HG02763 (cell line): ENCODE measurements around the gene SECISBP2L.
A peak's percentile ranks its signal among the peaks of the same experiment; 100 is the strongest.
"Not testable (repeated sequence)": the region's sequence is repeated elsewhere in the genome, so short reads cannot be mapped to it uniquely, and the experiment has no call there.

Source experiments
- ATAC-seq: cut with Tn5 transposase; IDR thresholded peaks from one replicate; pipeline ENCODE4 v1.9.1; 2021; ENCODE audit warnings: mild to moderate bottlenecking, moderate library complexity; ENCODE audit not compliant: unreplicated experiment

The SECISBP2L gene

GRCh38 chr15:49046220-49047102 is at the start of gene SECISBP2L:
TSS of gene SECISBP2L (minus strand) at chr15:49046446. CDS start at chr15:49046299, 147 bp downstream.
- peak; percentile 94 for ATAC-seq

- no peak for ATAC-seq
Observed at GRCh38 chr15:49094923-49095322, 48.7 kb upstream of the SECISBP2L start.

- no peak for ATAC-seq
Observed at GRCh38 chr15:49093252-49094105, 47.2 kb upstream of the SECISBP2L start.

DNA sequence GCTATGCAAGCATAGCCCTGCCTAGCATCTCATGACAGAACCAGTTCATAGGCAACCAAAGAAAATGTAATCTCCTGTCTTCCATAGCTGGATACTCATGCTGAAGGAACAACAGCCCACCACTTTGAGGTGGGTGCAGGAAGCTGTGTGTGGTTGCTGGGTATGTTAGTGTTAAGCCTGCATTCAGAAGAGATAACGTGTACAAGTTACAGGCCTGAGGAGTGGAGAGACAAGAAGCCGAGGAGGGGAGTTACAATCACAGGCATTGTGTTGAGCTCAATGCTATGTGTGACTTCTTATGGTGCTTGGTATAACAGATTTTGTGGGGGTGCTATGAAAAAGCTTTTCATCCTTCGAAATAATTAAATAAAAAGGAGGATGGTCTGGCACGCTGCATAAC is 42.8 kb upstream of the SECISBP2L start:
- ATAC-seq = no peak

- ATAC-seq = no peak
Observed at GRCh38 chr15:49085696-49086459, 39.6 kb upstream of the SECISBP2L start.

GRCh38 chr15:49084285-49084570 is 38.0 kb upstream of the SECISBP2L start:
- ATAC-seq = no peak

GRCh38 chr15:49083401-49084284 is 37.4 kb upstream of the SECISBP2L start:
- ATAC-seq = no peak

DNA sequence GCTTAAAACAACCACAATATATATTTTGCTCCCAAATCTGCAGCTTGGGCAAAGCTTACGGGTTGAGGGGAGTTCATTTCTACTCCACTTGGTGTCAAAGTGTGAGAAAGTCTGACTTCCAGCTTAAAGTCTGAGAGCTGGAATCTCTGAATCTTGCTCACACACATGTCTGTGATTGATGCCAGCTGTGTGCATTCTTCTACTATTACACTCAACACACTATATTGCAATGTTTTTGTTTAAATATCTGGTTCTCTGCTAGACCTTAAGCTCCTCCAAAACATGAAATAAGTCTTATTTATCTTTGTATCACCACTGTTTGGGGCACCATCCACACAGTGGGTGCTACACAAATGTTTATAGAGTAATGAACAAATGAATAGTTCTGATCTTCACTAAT is 36.7 kb upstream of the SECISBP2L start:
- no peak for ATAC-seq

DNA sequence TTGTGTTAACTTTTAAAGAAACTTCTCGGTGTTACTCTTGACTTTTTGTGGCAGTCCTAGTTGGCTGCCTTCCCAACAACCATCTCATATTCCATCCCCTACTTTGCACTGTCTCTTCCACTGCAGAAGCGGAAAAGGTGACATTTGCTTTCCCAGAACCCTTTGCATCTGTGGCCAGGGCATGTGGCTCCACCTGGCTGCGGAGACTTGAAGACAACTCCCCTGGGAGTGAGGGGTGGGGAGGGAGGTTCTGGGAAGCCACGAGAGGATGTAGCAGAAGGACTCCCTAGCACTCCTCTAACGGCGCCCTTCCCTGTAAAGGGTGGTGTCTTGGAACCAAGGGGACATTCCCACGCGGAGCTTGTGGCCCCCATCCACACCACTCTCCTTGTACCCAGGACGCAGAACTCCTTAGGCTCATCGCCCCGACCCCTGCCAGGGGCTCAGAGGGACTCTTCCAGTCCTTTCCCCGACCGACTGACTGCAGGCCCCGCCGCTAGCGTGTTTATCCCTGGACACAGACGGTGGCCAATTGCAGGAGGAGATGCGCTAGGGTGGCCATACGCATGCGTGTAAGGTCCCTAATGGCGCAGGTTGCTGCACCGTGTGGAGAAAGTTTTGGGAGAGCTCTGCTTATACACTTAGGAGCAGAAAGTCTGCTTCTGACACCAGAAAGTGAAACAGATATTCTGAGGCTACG is 33.2 kb upstream of the SECISBP2L start:
- ATAC-seq = no peak

DNA sequence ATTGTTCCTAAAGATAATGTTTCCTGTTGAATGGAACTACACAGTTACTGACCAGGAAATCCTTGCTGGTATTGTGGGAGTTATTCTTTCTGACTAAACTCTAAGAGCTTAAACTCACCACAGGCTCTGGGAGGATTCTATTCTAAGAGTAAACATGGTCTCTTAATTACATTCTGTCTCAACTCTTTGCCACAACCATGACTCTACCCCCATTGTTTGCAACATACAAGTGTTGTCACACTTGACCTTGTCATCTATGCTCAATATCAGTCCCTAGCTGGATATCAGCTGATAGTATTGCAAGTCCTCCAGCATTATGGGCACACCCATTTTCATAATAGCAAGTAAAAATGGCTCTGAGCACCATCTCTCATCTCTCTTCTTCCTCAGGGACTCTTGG is 29.6 kb upstream of the SECISBP2L start:
- no peak for ATAC-seq

- ATAC-seq = not testable (repeated sequence)
Observed at GRCh38 chr15:49074589-49075287, 28.5 kb upstream of the SECISBP2L start.

GRCh38 chr15:49066372-49066771 is 20.1 kb upstream of the SECISBP2L start:
- ATAC-seq = no peak

GRCh38 chr15:49064884-49065283 is 18.6 kb upstream of the SECISBP2L start:
- ATAC-seq = no peak

DNA sequence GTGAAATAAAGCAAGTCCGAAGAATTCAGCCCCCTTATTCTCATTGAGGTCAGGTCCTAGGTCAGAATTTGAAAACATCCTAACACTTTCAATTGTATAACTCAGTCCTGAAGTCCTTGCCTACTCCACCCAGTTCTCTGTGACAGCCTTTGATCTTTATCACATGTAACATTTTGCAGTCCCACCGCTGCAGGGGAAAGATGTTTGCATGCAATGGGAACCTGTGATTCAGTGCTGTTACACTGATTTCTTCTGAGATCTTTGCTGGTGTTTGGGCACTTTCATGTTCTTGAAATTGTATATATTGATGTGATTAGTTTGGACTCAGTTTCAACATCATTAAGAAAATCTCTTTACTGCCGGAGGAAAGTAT is 18.0 kb upstream of the SECISBP2L start:
- no peak for ATAC-seq

DNA sequence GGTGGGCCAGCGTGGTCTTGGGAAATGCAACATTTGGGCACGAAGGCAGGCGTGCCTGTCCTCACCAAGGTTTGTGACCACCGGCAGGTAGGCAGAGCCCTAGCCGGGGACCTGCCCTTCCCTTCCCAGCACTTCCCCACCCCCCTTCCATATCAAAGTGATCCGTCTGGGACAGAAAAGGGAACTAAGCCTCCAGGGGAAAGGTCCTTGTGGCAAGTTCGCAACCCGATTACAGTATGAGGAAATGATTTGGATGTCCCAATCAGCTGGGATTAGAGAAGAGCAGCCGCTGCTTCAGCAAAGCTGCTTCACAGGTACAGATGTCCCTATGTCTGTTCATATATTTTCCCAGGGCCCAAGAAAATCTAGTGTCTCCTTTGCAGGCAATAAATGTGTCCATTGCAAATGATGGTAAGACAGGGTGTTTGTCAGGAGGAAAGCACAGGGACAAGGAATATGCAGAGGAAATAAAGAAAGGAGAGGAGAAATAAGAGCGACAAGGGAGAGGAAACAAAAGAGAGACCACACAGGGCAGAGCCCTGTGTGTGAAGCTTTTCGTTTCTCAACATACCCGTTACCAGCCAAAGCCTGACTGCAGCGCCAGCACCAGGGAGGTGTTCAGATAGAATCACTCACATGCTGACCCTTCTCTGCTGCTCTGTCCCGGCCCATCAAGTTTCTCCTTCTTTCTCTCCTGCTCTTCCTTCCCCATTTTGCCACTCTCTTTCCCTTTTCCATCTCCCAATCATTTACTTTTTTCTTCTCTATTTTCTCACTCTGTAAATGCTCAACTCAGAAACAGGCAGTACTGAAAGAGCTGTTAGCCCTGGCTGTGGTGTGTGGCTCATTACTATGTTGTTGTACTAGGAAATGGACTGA is 17.4 kb upstream of the SECISBP2L start:
- no peak for ATAC-seq

DNA sequence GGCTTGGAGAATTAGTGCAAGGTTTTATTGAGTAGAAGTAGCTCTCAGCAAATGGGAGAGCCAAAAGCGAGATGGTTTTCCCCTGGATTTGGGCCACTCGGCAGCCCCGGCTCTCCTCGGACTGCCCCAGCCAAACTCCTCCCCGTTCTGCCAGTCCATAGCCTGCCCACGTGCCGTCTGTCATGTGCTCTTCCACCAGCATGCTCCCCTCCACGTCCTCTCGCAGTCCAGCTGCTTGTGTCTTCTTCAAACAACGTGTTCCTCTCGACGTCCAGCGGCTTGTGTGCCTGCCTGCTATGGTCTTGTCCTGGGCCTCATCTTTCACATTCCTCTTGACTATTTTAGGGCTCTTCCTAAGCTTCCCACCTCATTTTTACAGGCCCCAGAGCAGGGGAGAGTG is 16.7 kb upstream of the SECISBP2L start:
- ATAC-seq = no peak

DNA sequence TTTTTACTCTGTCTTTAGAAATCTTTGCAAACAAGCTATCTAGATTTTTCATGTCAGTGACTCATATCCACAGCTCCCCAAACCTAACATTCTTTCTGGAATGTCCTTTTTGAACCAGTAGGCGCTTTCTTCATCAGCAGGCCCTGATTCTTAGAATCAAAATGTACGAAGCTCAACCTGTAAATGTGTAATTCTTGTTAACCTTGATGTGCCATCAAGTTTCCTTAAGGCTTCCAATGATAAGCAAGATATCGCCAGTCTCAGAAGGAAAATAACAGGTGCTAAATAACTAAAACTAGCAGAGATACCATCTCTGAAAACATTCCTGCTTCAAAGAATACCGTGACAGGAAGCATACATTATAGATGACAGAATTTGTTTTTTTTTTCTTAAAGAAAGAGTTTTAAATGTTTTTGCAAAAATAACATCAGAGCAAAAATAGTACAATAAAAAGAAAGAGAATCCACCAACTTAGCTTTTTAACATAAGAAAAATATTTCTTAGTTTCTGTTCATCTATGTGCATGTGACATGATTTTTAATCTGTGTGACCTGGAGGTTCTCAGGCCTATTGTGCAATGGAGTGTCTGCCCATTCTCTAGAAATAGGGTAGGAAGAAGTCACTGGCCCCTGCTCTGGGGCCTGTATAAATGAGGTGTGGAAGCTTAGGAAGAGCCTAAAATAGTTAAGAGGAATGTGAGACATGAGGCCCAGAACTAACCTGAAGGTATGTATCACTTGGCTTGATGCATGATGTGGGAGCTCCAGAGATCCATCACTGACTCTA is 14.7 kb upstream of the SECISBP2L start:
- ATAC-seq = no peak
